Gastroesophageal sphincter (tissue), 3 donors: ENCODE measurements around the gene EPHA1.

ENCODE experiments used
- POLR2A ChIP-seq, 2 donors: fragments of 450-650 bp; IDR thresholded peaks; one replicate each; pipeline ENCODE4 v1.6.1; 2017; ENCODE audit warnings: antibody characterized with exemption in 2 of 2, mild to moderate bottlenecking in 2 of 2, moderate library complexity in 1 of 2
- TF ChIP-seq, protein P1 (sequence below), 4 experiments: fragments of 200-600 bp in 2 of 4; fragments of 450-650 bp in 2 of 4; sonication (generic) in 1 of 4; IDR thresholded peaks; one replicate each; pipeline ENCODE4 v1.5.1; 2017 to 2019; ENCODE audit warnings: antibody characterized with exemption in 4 of 4, mild to moderate bottlenecking in 2 of 4, moderate library complexity in 2 of 4

- TF ChIP-seq, protein P1, sequence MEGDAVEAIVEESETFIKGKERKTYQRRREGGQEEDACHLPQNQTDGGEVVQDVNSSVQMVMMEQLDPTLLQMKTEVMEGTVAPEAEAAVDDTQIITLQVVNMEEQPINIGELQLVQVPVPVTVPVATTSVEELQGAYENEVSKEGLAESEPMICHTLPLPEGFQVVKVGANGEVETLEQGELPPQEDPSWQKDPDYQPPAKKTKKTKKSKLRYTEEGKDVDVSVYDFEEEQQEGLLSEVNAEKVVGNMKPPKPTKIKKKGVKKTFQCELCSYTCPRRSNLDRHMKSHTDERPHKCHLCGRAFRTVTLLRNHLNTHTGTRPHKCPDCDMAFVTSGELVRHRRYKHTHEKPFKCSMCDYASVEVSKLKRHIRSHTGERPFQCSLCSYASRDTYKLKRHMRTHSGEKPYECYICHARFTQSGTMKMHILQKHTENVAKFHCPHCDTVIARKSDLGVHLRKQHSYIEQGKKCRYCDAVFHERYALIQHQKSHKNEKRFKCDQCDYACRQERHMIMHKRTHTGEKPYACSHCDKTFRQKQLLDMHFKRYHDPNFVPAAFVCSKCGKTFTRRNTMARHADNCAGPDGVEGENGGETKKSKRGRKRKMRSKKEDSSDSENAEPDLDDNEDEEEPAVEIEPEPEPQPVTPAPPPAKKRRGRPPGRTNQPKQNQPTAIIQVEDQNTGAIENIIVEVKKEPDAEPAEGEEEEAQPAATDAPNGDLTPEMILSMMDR (IDR thresholded peaks at IDR 0.05) = no peak
- TF ChIP-seq POLR2A (IDR thresholded peaks at IDR 0.05) = no peak
These were observed 38.7 kb downstream of the EPHA1 start for GRCh38 chr7:143369678-143370651.
